GM19328 (cell line): ENCODE results near the gene MAP3K1.
A peak's percentile ranks its signal among the peaks of the same experiment; 100 is the strongest.
"Not testable (repeated sequence)": the region's sequence is repeated elsewhere in the genome, so short reads cannot be mapped to it uniquely, and the experiment has no call there.

Experiments used
- ATAC-seq: cut with Tn5 transposase; IDR thresholded peaks from one replicate; pipeline ENCODE4 v1.9.1; 2021; ENCODE audit warnings: mild to moderate bottlenecking, moderate library complexity; ENCODE audit not compliant: unreplicated experiment

MAP3K1 gene

DNA sequence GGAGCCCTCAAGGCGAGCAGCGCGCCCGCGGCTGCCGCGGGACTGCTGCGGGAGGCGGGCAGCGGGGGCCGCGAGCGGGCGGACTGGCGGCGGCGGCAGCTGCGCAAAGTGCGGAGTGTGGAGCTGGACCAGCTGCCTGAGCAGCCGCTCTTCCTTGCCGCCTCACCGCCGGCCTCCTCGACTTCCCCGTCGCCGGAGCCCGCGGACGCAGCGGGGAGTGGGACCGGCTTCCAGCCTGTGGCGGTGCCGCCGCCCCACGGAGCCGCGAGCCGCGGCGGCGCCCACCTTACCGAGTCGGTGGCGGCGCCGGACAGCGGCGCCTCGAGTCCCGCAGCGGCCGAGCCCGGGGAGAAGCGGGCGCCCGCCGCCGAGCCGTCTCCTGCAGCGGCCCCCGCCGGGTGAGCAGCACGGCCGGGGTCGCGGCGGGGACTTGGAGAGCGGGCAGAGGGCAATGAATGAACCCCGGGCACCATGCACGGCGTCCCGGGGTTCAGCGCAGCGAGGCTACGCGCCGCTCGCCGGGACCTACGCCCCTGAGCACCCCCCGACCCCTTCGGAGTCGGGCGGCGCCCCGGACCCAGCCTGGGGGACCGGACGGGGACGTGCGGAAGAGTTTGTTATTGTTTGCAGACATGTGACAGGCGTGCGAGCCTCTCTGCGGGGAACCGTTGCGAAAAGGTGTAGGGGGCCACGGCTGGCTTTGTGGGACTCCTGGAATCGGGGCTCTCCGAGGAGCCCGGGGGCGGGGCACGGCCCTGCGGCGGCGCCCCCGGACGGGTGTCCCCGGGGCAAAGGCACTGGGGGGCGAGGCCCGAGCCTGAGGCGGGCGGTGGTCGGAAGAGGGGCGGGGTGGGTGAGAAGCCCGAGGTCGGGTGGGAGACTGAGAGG, 553 bp downstream of the MAP3K1 start:
- ATAC-seq: peak; percentile 30

DNA sequence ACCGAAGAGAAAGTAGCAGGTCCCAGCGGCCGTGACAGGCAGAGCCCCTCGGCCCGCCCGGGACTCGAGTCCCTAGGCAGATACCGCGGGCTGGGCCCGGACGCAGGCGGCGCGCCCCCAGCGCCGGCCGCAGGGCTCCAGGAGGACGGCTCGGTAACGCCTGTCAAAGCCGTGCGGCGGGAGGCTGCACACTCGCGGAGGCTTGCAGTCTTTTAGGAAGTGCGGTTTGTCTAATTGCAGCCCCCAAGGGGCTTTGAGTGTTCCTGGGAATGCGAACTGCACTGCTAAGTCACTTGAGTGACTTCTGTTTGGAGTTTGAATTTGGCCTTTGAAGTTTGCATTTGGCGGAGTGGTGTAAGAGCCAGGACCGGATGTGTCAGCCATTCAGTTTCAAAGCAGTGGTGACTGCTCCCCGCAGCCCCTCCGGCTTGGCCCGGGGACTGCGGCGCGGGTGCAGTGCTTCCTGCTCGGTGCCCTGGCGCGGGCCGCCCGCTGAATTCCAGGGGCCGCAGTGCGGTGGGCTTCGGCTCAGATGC, 1.3 kb downstream of the MAP3K1 start:
- peak; percentile 30 for ATAC-seq

- no peak for ATAC-seq
These were observed 2.1 kb downstream of the MAP3K1 start for GRCh38 chr5:56817263-56818014.

DNA sequence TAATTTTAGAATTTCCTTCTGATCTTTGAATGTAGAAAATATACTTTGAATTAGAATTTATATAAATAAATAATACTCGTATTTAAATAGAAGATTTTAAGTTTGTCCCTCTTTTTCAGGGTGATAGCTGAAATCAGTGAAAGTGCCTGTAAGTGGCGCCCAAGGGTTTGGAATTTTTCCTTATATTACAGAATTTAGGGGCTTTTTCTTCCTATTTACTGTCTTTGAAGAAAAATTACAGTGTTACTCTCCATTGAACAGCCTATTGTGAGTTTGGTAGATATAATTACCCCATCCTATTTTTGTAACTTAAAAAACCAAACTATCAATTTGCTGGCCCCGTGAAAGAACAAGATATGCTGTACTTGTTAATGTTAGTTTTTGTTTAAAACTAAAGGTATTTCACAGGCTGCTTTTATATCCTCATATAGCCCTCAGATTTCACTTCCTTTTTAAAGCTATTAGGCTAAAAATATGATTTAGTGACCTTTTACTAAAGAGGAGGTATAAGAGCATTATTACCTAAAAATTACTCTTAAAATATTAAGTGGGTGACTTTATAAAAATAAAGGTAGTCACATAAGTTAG, 3.2 kb downstream of the MAP3K1 start:
- ATAC-seq: no peak

DNA sequence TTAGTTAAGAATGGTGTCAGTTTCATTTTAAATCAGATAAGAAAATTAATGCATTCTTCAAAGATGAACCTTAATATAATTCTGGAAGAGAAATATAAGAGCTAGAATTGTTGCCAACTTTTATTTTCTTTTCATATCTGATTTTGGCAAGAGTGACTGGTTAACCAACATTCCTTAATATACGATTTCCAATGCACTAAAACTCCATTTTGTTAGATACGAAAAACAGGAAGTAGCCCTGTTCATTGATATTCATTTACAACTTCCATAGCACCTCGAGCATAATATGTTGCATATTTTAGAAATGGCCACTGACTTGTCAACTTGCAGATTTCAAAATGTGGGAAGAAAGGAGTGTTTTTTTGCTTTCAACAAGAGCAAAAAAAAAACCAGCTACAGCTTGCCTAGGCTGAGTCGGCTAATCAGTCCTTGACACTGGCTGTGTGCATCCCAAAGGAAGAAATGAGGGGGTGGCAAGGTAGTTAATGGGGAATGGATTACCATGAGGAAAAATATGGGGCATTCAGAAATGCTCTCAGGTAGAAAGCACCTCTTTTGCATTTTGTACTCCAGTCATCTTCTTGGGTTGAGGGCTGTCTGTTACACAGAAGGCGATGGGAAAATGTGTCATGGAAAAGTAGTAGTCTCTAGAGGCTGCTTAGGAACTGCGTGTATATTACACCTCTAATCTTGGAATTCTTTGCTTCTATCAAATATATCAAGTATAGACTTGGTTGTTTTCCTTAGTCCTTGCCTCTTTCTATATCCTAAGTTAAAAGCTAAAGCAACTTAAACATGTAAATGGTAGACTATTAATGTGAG, 3.9 kb downstream of the MAP3K1 start:
- ATAC-seq: no peak

DNA sequence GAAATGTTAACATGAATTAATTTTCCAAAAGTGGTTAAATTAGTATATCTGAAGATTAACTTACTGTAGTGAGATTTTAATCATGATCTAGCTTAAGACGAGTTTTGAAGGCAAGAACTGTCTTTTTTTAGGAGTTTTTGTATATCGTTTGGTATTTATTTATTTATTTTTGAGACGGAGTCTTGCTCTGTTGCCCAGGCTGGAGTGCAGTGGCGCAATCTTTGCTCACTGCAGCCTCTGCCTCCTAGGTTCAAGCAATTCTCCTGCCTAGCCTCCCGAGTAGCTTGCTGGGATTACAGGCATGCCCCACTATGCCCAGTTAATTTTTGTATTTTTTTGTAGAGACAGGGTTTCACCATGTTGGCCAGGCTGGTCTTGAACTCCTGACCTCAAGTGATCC, 6.5 kb downstream of the MAP3K1 start:
- not testable (repeated sequence) for ATAC-seq

DNA sequence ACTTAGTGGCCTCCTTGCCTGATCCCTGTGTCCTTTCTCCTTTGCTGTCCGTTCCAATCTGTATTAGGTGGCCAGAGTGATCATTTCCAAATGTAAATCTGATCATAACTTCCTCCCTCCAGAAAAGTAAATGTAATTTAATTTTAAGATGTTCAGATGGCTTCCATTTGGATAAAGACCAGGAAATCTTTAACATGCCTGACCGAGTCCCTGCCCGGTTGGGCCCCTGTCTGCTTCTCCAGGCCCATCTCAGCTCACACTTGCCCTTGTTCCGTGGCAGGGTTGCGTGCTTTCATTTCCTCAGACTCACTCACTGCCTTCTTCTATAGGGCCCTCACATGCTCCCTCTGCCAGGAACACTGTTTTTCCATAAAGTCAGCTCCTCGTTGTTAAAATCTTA, 7.6 kb downstream of the MAP3K1 start:
- no peak for ATAC-seq

- ATAC-seq: no peak
These were observed 8.7 kb downstream of the MAP3K1 start for GRCh38 chr5:56824019-56824418.

DNA sequence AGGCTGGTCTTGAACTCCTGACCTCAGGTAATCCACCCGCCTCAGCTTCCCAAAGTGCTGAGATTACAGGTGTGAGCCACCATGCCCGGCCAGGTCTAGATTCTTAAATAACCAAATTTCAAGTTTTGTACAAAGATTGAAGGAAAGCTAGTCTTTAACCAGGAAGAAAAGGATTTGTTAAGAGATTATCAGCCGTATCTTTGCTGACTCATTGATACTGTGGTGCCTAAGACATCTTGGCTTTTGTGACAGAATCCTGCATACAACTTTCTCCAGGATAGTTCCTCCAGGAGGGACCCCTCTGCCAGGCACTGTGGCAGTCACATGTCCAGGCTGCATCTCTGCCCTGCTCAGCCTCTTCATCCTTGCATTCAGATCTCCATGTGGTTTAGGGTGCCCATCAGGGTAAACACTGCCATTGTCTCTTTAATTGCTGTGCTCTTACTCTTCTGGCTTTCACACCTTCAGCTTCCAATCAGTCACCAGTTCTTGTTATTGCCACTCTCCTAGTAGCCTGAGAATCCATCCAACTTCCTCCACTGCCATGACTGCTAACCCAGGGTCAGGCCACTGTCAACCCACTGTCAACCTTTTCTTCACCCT, 10.0 kb downstream of the MAP3K1 start:
- ATAC-seq: no peak

GRCh38 chr5:56827049-56827448, 11.7 kb downstream of the MAP3K1 start:
- ATAC-seq: no peak

GRCh38 chr5:56827924-56828323, 12.6 kb downstream of the MAP3K1 start:
- ATAC-seq: no peak

DNA sequence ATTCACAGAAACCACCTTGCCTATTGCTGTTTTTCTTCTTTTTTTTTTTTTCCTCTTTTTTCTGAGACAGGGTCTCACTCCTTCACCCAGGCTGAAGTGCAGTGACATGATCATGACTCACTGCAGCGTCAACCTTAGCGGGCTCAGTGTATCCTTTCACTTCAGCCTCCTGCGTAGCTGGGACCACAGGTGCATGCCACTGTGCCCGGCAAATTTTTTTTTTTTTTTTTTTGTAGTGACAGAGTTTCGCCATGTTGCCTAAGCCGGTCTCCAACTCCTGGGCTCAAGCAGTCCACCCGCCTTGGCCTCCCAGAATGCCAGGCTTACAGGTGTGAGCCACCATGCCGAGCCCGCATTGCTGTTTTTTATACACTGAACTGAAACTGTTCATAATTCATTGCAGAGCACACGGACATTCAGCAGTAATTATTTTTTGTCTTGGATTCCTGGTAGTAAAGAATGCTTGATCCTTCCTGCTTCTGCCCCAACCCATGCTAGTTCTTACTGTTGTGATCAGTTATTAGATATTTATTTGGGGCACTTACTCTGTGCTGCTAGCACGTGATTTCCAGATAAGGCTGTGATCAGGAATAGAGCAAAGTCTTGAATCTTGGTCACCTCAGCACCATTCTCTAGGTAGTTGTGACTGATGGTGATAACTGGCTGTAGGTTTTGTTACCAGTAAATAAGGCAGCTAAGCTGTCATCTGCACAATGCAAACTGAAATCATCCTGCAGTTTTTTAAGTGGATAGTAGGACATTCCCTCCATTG, 14.0 kb downstream of the MAP3K1 start:
- no peak for ATAC-seq

DNA sequence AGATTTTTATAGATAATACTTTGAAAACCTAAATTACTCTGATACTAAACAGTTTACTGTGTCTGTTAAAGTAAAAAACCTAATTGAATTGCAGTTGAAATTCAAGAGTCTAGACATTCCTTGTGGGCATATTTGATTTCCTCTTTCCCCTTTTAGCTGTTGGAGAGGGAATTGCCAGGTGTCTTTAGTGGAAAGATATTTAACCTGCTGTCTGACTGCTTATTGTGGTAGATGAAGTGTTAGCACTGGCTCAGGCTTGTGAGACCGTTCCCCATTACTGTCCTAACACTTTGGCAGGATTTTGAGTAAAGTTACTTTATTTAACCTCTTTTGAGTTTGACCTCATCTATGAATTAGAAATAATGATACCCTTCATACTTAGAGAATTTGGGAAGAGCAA, 16.4 kb downstream of the MAP3K1 start:
- no peak for ATAC-seq

DNA sequence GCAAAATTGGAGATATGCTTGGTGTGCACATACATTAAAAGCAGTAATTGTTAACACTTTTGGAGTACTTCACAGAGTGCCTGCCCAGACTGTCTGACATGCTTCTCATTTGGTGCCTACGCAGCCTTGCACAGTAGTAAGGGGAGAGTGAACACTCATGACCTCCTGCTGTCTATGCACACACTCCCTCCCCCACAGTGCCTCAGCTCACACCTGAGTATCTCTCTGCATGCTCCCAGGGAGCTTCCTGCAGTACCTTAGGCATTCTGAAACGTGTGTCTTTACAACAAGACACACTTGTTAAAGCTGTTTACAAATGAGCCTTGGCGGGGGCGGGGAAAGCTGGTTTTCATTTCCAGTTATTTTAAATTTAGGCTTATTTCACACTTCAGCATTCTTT, 18.0 kb downstream of the MAP3K1 start:
- ATAC-seq: no peak

DNA sequence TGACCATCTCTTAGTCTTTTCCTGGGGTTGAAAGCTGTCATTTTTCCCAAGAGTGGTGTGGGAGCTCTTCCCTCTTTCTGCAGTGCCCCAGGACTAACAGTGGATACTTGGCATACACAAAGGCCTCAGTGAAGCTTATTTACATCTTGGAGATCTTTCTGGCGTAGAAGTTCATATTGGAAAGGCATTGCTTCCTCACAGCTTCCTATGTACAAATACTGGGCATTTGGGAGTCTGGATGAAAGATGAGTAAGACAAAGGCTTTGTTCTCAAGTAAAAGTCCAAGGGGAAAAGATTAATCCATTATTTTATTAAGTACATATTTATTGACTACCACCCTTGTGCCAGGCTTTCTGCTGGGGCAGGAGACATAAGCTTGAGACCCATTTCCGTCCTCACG, 22.0 kb downstream of the MAP3K1 start:
- no peak for ATAC-seq

GRCh38 chr5:56837956-56838355, 22.6 kb downstream of the MAP3K1 start:
- no peak for ATAC-seq

GRCh38 chr5:56838409-56839039, 23.2 kb downstream of the MAP3K1 start:
- ATAC-seq: no peak

- no peak for ATAC-seq
These were observed 23.7 kb downstream of the MAP3K1 start for GRCh38 chr5:56839062-56839461.

DNA sequence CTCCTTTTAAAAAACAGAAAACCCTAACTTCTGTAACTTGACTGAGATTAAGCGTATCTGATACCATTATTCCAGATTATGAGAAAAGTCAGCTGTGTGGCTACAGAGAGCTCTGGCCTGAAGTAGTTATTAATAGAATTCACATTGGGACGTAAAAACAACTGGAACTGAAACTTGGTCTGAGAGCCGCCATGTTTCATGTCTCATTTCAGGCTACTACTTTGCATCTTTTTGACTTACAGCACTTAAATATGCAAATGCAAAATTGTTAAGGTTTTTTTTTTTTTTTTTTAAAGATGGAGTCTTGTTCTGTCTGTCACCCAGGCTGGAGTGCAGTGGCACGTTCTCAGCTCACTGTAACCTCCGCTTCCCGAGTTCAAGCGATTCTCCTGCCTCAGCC, 25.2 kb downstream of the MAP3K1 start:
- no peak for ATAC-seq
